Left ventricle myocardium inferior (tissue), 1 donor: ENCODE results near the gene DLEC1. TPM values are rescaled to one million over a fixed set of nuclear protein-coding genes. Genes with fewer than 3 reads are reported as not detected.

Experiments
- DNase-seq: peaks from one replicate; pipeline ENCODE4 v3.0.0-alpha.2; 2020
- H3K27ac ChIP-seq: fragments of 200-600 bp; replicated peaks from 2 replicates; pipeline ENCODE4 v1.8.0; 2021
- H3K27me3 ChIP-seq: fragments of 200-600 bp; 2 replicates; pipeline ENCODE4 v1.8.0; 2021; ENCODE audit warnings: low read depth
- H3K36me3 ChIP-seq: fragments of 200-600 bp; 2 replicates; pipeline ENCODE4 v1.8.0; 2021
- H3K4me1 ChIP-seq: fragments of 200-600 bp; 2 replicates; pipeline ENCODE4 v1.8.0; 2021
- H3K4me3 ChIP-seq: fragments of 200-600 bp; 2 replicates; pipeline ENCODE4 v1.8.0; 2021; ENCODE audit warnings: mild to moderate bottlenecking, moderate library complexity
- H3K9me3 ChIP-seq: fragments of 200-600 bp; replicated peaks from 2 replicates; pipeline ENCODE4 v1.8.0; 2021
- CTCF ChIP-seq: fragments of 200-600 bp; IDR thresholded peaks from 2 replicates; pipeline ENCODE4 v1.8.0; 2021; ENCODE audit warnings: antibody characterized with exemption, mild to moderate bottlenecking, borderline replicate concordance
- intact Hi-C: fragments of 100-400 bp; cut with micrococcal nuclease; formaldehyde crosslinking; loops from one replicate; pipeline ENCODE4 v1.11.0; 2022
- total RNA-seq: library from RNA; stranded (reverse); fragmentation: NEBNext Ultra II Directional; extraction: Animal tissue kit (Norgen Biotek cat#: 25700); gene quantifications from one replicate; pipeline ENCODE4 v1.2.1, GENCODE V29; 2021
- donor health status: DM: no; HTN: yes; CAD: no; lungs with severe emphysema.

The DLEC1 gene
- total RNA-seq, 1 donor from 2014 or later: 0.08 TPM

- Histone ChIP-seq H3K4me1 (peaks cover 43% of the 10 kb centered on the region), H3K4me3 (peak overlapping the region; percentile 100), H3K27me3 (no peaks in the 10 kb centered on the region), H3K9me3 (no peaks in the 10 kb centered on the region), H3K36me3 (no peaks in the 10 kb centered on the region), H3K27ac (peak overlapping the region; percentile 95)
- intact Hi-C loops: no loop called here
- no peak for DNase-seq
- TF ChIP-seq CTCF: no peak
These were observed 125.0 kb downstream of the DLEC1 start for GRCh38 chr3:38163841-38164642.

- peak overlapping the region; percentile 95 for H3K27ac ChIP-seq
- no peak for TF ChIP-seq CTCF
- no peaks in the 10 kb centered on the region for H3K27me3 ChIP-seq
- peaks cover 46% of the 10 kb centered on the region for H3K4me1 ChIP-seq
- no peak for DNase-seq
- intact Hi-C loops: no loop called here
- no peaks in the 10 kb centered on the region for H3K36me3 ChIP-seq
- no peaks in the 10 kb centered on the region for H3K9me3 ChIP-seq
- peak overlapping the region; percentile 100 for H3K4me3 ChIP-seq
These were observed 125.6 kb downstream of the DLEC1 start for GRCh38 chr3:38164643-38164951.

- peak within 1 kb of the TSS; percentile 100 for H3K4me3 ChIP-seq
- DNase-seq: peak; percentile 99
- no peaks in the 10 kb centered on the region for H3K9me3 ChIP-seq
- intact Hi-C loops: no loop called here
- no peaks in the 10 kb centered on the region for H3K36me3 ChIP-seq
- H3K27ac ChIP-seq: peak within 1 kb of the TSS; percentile 95
- H3K27me3 ChIP-seq: no peaks in the 10 kb centered on the region
- TF ChIP-seq CTCF: no peak
- peaks cover 46% of the 10 kb centered on the region for H3K4me1 ChIP-seq
These were observed 126.1 kb downstream of the DLEC1 start, which contains the start of gene OXSR1 for GRCh38 chr3:38164952-38165721. Gene OXSR1 (plus strand): TSS chr3:38165537. CDS start chr3:38165877, 340 bp downstream.

GRCh38 chr3:38165722-38166387 is 126.8 kb downstream of the DLEC1 start:
- DNase-seq: no peak
- Histone ChIP-seq H3K27ac (peak overlapping the region; percentile 95), H3K27me3 (no peaks in the 10 kb centered on the region), H3K4me1 (peaks cover 49% of the 10 kb centered on the region), H3K9me3 (no peaks in the 10 kb centered on the region), H3K4me3 (peak overlapping the region; percentile 100), H3K36me3 (no peaks in the 10 kb centered on the region)
- no peak for TF ChIP-seq CTCF
- intact Hi-C loops: no loop called here

GRCh38 chr3:38167591-38167990 is 128.6 kb downstream of the DLEC1 start:
- no peak overlapping the region for H3K27ac ChIP-seq
- no peak overlapping the region for H3K4me3 ChIP-seq
- H3K27me3 ChIP-seq: no peaks in the 10 kb centered on the region
- no peaks in the 10 kb centered on the region for H3K9me3 ChIP-seq
- DNase-seq: no peak
- intact Hi-C loops: no loop called here
- no peak for TF ChIP-seq CTCF
- peaks cover 49% of the 10 kb centered on the region for H3K4me1 ChIP-seq
- H3K36me3 ChIP-seq: no peaks in the 10 kb centered on the region
